ENCODE data around the gene TGFBI.

The TGFBI gene

DNA sequence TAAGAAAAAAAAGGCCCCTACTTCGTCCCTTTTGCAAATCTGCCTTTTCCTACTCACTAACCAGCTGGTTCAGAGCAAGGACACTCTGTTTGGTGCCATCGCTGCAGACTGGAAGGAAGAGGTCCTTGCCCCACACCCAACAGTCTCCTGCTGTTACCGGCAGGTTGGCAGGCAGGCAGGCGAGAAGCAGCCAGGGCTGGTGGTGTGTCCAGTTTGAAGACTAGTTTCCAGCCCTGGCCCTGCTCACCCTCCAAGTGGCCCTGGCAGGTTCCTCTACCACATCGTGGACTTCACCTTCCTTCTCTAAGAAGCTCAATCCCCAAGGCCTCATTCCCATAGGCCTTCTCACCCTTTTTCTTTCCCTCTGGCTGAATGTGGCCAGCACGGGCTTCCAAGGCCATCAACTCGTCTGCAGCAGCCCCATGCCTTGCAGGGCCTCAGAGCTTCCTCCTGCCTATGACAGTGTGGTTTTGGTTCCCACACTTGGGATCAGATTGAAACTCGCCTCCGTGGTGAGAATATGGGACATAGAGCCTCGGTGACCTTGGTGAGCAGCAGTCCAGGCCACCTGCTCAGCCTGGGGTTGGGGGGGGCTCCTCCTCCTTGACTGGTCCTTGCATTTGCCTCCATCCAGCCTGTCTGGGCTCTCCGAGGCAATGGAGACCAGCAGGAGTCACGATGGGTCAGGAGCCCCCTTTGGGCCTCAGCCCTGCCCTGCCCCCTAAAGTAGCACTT lies 22.9 kb downstream of the TGFBI start:
- DNase-seq: no peak

DNA sequence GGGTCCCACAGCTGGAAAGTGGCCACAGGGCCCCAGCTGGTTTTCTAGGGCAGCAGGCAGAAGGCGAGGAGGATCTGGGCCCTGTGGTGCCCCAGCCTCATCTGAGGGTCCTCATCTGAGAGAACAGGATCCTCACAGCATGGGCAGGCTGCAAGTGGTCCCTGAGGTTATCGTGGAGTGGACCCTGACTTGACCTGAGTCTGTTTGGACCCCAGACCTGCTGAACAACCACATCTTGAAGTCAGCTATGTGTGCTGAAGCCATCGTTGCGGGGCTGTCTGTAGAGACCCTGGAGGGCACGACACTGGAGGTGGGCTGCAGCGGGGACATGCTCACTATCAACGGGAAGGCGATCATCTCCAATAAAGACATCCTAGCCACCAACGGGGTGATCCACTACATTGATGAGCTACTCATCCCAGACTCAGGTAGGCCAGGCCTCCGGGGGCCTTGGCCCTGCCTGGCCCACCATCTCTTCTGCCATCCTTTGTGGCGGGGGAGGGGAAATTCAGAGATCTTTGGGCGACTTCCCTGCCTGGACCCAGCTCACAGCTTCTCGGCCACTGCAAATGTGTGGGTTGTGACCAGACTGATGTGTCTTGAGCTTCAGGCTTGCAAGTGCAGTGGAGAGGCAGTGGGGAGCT lies 24.0 kb downstream of the TGFBI start:
- no peak for DNase-seq

DNA sequence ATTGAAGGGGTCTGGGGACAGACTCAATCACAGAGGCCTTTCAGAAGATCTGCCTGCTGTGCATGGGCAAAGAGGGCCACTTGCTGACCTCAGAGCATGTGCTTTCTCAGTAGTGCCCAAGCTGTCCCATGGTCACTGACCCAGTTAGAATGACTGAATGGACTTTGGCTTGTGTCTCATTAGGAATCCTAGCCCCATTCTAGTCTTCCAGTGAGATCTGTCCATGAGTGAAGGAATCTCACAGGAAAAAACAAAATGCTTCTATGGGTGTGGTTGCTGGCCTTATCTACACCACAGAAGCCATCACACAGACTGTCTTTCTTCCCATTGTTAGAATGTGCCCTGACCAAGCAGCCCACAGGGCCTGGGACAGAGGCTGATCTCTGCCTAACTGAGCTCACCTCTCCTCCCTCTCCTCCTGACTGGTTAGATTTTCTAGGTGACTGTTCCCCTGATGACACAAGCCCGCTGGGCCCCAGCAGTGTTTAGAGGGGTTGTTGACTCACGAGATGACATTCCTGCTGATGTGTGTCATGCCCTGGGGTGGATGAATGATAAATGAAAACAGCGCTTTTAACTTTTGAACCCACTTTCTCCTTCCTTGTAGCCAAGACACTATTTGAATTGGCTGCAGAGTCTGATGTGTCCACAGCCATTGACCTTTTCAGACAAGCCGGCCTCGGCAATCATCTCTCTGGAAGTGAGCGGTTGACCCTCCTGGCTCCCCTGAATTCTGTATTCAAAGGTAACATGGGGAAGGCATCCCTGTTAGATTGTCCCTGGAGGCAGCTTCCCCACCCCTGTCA lies 24.8 kb downstream of the TGFBI start:
- no peak for DNase-seq

DNA sequence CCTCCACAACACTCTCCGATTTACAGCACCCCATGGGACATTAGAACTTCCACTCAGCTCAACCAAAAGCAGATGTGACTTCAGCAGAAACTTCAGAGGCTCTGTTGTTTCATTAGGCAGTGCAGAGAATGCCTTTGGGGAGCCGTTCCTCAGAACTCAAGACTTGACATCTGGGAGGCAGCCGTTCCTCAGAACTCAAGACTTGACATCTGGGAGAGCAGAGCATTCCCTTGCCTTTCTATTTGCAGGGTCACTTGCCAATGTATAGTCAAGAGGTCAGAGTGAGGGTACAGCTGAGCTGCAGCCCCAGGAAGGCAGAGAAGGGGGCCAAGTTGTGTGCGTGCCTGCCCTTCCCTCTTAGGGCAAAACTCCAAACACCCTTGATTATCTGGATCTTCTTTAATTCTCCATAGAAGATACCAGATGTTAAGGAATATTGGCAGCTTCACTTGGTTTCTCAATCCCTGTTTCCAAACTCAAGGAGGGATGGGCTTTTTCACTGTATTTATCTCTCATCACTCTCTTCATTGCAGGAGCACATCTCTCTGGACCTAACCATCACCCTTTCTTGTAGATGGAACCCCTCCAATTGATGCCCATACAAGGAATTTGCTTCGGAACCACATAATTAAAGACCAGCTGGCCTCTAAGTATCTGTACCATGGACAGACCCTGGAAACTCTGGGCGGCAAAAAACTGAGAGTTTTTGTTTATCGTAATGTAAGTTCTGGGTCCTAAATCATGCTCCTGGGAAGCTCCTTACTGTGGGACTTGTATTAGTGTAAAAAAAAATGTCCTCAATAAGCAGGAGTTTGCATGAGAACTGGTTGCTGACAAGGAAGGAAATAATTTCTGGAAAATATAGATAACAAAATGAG lies 25.6 kb downstream of the TGFBI start:
- DNase-seq: no peak

DNA sequence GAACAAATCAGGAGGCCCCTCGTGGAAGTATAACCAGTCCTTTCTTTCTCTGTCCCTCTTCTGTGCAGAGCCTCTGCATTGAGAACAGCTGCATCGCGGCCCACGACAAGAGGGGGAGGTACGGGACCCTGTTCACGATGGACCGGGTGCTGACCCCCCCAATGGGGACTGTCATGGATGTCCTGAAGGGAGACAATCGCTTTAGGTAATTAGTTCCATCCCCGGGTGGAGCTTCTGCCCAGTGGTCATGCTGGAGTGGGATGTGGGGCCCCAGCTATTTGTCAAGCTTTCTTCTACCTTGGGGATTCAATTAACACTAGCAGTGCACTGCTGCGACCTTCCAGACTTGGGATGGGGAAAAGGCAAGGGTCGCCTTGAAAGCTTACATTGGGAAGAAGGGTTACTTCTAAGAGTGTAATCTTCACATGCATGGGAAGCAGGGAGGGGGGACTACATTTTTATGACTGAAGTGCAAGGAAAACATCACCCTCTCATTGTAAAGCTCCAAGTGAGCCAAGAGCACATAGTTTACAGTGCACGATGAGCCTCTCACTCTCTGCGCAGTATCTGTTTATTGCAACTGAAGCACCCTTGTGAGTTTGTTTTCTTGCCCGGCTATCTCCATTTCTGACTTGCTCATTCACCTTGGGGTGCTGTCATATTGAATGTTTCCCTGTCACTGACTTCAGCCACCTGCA lies 27.0 kb downstream of the TGFBI start:
- DNase-seq: no peak

DNA sequence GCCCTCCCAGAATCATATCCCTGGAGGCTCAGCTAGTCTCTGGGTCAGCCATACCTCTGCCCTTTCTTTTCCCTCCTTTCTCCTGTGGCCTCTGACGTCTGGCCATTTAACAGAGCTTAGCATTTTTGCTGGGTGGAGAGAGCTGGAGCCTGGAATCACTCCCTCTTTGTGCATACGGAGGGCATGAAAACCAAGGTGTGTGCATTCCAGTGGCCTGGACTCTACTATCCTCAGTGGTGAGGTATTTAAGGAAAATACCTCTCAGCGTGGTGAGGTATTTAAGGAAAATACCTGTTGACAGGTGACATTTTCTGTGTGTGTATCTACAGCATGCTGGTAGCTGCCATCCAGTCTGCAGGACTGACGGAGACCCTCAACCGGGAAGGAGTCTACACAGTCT lies 27.5 kb downstream of the TGFBI start:
- DNase-seq: no peak

DNA sequence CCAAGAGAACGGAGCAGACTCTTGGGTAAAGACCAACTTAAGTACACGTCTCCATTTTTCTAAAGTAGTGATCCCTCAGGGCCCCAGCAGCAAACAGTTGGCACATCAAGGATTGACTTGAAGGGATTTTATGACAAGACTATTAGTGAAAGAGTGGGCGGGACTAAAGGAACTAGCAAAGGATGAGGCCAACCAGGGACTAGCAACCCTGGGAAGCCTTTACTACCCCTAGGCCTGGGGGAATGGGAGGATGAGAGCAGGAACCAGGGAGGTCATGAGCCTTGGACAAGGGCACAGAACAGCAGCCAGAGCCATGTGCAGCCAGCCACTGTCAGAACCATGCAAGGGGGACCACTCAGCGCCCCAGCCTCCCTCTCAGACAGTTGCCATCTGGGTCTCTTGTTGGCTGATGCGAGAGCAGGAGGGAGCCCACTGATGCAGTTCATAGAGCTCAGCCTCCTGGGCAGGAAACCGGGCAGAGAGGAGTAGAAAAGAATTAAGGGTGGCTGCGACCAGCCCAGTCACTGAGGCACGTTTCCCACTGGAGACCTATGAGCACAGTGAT lies 28.1 kb downstream of the TGFBI start:
- no peak for DNase-seq

DNA sequence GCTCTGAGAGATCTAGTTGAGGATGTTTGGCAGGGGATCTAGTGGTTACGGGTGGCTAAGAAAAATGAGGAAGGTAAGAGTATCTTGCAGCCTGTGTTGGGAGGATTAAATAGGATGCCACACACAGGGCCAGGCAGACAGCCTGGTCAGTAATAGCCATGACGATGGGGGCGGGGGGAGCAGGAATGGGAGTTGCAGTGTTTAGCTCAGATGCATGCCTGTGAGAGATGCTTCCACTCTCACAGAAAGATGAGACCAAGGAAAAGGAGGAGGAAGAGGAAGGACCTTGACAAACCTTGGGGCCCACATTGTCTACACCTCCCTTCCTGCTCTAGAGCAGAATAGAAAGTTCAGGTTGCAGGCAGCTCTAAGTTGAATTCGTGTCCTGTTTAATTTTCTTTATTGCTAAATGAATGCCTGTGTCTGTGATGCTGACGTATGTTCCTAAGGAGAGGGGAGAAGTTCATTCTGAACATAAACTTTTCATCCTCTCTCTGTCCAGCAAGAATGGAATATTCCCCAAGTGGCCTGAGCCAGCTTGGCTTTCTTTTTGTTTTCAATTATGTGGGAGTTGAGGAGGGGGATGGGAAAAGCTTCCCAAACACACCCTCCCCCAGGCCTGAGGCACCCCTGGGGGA lies 28.7 kb downstream of the TGFBI start:
- no peak for DNase-seq

DNA sequence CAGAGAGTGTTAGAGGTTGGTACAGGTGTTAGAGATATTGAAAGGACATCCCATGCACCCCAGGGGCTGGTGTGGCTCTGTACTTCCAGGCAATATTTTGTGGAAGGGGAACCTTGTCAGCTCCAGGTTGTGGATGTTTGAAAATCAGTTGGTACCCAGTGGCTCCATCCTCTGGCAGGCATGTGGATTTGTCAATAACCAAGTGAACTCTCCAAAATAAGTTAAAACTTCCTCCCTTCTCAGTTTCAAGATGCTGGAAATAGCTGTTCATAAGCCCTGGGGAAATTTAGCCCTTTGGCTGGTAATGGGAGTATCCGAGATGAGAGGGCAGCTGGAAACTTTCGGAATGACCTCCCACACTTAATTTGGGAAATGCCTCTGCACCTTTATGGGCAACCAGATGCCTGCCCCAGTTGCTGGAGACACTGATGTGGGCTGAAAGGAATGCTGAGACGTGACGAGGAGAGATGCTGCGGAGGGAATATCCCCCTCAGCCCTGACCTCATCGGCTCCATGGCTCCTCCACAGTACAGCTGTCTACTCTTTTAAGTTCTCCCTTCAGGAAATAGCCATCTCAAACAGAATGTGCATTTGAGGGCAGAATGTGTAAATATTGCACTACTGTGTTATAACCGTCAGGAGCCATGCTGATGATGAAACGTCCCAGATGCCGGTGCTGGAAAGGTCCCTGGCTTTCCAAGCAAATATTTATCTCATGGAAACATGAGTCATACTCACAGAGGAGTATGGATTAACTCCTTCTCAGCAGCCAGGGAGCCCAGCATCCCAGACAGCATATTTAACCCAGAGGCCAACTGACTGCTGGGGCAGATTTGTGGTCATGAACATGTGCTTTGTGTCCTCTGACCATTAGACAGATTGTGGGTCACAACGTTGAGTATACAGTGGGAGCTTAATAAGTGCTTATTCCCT lies 29.5 kb downstream of the TGFBI start:
- DNase-seq: no peak

DNA sequence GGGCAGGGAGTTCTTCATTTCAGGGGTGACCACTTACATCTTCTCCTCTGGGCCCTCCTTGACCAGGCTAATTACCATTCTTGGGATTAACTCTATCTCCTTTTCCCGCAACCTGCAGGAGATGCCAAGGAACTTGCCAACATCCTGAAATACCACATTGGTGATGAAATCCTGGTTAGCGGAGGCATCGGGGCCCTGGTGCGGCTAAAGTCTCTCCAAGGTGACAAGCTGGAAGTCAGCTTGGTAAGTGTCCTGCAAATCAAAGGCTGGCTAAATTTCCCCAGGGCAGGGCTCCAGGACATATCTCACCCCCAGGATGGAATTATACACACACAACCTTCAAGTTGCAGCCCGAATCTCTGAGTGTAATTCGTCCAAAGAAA lies 30.2 kb downstream of the TGFBI start:
- no peak for DNase-seq

DNA sequence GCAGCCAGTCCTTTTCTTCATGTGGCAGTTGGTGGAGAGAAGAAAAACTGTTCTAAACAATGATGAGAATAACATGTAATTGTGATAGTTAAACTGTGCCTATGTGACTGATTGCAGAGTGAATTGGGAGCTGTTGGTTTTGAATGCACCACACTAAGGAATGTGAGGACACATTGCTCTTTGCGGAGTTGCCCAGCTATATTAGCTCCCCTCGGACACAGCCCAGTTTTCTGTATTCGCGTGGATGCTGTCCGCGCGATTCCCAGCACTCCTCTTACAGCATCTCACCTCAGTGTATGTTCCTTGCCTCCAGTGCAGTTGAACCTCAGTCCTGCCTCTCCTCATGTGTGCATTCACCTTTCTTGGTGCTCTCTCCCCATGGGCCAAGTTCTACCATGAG lies 32.2 kb downstream of the TGFBI start:
- no peak for DNase-seq

DNA sequence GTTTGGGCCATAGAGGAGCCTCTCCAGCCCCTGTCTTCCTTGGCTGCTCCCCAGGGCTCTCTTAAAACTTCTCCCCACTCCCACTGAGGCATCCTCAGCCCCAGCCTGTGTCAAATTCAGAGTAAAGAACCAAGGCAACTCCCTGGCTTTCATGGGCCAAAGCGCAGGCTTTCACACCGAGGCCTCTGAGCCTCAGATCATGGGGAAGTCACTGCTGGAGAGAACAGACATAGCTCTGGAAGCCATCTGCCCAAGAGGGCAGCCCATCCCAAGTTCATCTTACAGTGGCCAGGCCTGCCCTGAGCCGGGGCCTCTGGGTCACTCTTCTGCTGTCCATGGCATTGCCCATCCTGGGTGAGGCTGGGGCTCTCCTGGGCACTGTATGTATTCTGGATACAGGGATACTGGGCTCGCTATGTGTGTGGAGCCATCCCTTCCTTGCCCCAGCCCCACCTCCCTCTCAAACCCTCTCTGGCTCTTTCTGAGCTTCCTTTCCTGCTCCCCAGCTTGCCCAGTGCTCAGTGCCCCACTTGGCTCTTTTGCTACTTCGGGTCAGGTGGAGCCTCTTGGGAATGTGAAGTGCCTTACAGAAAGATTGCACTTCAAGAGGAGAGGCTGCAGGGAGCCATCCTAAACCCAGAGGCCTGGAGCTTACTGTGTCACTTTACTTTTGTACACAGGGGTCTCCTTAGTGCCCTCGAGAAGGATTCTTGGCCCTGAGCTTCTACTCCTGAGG lies 33.0 kb downstream of the TGFBI start:
- DNase-seq: no peak

DNA sequence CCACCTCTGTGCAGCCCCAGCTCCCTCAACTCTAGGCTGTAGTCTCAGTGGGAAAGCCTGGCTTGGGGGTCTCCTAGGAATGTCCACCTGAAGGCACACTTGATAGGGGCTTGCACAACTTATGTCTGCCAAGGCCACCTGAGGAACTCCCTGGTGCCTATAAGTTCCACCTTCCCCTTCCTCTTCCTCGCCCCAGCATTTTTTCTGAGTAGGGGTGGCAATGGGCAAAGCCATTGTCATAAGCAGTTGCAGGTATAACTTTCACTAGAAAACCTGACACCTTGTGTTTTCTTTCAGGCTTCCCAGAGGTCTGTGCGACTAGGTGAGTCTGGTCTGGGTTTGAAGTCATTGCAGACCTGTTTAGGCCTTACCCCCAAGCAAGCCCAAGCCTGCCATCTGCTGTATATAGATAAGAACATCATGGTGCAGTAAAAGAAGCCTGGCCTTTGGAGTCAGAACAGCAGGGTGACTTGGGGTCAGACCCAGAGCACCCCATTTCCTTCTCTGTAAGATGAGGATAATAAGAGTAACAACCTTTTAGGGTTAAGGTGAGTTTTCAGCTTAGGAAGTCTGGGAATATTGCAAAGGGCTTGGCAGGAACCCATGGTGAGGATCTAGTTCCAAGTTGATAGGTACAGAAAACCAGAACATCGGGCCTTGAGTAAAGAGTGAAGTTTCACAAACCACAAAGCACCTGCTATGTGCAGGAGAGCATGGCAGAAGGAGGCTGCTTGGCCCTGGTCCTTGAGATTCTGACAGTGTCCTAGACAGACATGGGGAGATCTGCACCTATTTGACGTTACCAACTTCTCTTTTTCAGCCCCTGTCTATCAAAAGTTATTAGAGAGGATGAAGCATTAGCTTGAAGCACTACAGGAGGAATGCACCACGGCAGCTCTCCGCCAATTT lies 33.8 kb downstream of the TGFBI start:
- no peak for DNase-seq

DNA sequence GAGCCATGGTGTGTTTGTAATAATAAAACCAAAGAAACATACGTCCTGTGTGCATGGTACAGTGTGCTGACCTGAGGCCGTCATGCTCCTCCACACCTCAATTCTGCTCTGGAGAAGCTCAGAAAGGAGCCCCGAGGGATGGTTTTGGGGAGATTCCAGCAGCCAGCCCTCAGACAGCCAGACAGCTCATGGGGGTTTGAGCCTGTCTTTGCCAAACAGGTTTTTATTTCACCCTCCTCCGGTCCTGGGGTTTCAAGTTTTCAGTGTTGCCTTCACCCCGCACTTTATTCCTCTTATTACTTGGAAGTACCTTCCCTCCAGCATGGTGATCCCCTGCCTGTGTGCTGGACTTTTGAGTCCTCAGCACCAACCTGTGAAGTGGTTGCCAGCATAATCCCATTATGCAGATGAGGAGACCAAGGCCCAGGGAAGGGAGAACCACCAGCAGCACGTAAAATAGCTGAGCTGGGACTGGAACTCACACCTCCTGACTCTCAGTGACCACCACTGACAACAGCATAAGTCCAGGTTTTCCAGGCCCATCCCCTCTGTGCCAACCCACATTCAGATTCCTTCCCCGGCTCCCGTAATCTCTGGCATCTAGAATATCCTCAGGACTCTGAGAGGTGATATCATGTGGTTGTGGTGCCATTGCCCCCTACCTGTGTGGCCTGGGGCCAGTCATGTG lies 35.1 kb downstream of the TGFBI start:
- no peak for DNase-seq

DNA sequence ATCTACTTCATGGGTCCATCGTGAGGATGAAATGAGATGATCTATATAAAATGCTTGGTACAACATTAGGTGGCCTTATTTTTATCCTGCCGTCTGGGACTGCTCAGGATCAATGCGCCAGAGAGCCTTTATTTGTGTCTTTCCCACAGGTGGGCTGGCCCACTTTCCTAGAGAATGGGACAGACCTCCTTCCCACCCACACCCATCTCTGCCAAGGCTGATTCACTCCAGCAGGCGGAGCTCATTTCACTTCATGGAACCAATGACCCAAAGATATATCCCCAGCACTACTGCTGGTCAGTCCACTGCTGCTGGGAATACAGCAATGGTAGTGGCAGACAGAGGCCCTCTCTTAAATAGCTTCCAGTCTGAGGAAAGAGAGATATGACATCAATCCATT lies 35.7 kb downstream of the TGFBI start:
- no peak for DNase-seq

DNA sequence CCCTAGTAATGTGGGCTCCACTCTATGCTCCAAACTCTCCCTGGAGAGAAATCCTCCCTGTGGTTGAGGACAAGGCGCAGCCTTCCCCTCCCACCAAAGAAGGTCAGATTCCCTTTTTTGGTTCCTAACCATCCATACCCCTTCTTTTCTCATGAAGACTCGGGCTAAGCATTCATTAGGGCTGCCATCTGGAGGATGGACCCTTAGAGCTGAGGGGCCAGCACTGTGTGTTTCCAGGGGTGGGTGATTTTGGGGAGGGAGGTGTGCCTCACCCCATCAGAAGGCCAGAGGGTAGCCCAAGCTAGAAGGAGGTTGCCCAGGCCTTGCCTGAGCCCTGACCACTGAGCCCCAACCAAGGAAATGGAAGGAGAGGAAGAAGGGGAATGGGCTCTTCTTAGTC lies 36.8 kb downstream of the TGFBI start:
- no peak for DNase-seq

DNA sequence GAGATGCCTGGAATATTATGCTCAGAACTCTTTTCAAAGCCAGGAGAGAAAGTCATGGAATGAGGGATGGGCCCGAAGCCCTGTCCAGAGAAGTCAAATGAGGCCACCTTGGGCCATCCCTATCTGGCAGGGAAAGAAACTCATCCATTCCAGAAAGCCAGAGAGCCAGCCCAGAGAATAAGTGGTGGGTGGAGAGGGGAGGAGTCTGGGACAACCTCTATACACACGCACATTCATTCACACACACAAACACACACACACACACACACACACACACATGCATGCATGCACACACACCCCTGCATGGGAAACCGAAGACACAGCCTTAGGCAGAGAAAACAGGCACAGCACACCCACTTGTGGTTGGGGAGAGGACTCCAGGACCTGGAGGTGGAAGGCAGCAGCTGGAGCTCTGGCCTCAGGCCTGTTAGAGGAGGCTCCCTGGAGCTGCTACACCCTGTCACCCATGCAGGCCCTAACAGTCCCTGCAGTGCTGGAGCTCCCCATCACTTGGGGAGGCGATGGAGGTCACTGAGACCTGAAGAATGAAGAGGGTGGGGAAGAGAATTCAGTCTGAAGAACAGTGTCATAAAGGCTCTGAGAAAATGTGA lies 38.0 kb downstream of the TGFBI start:
- no peak for DNase-seq
